B cell (primary cell): Measurements from ENCODE around the gene TWSG1. TPM values are rescaled to one million over a fixed set of nuclear protein-coding genes. Genes with fewer than 3 reads are reported as not detected.

ENCODE experiments used
- ATAC-seq: fragments of 200-7000 bp; cut with Tn5 transposase; one replicate; pipeline ENCODE4 v1.10.0; 2021; ENCODE audit warnings: low read depth, mild to moderate bottlenecking, moderate number of reproducible peaks, moderate library complexity
- CTCF ChIA-PET: fragments of 350-600 bp; sonication (Branson Sonifier 250); formaldehyde crosslinking; loops from one replicate; lab custom pipeline; 2021; ENCODE audit warnings: antibody characterized with exemption, inconsistent platforms; lab: Charles Lee
- POLR2A ChIA-PET: fragments of 350-600 bp; sonication (Branson Sonifier 250); formaldehyde crosslinking; loops from one replicate; lab custom pipeline; 2021; ENCODE audit warnings: antibody characterized with exemption; lab: Charles Lee
- DNase-seq: peaks from one replicate; pipeline ENCODE4 v3.0.0; 2013
- H2AFZ ChIP-seq: 2 replicates; pipeline ENCODE4 v1.6.1; 2012; ENCODE audit warnings: mild to moderate bottlenecking, low read depth, low read length; ENCODE audit not compliant: insufficient read depth, poor library complexity, severe bottlenecking
- H3K27ac ChIP-seq, 2 donors: 1 replicate in 1 of 2; 2 replicates in 1 of 2; pipeline ENCODE4 v1.5.1; 2012 to 2013; ENCODE audit warnings: low read length in 2 of 2, mild to moderate bottlenecking in 2 of 2, moderate library complexity in 1 of 2
- H3K27me3 ChIP-seq, 4 experiments: fragments of 200-600 bp in 1 of 4; sonication (generic) in 1 of 4; replicated peaks in 1 of 4; 1 replicate in 2 of 4; 2 replicates in 2 of 4; pipeline versions ENCODE4 v1.6.1 to v1.7.0; 2013 to 2016; ENCODE audit warnings: low read length in 3 of 4, mild to moderate bottlenecking in 2 of 4, mixed read lengths in 1 of 4, moderate library complexity in 1 of 4; ENCODE audit not compliant: insufficient read depth in 4 of 4, control insufficient read depth in 3 of 4; ENCODE audit errors: control extremely low read depth in 1 of 4
- H3K36me3 ChIP-seq, 2 experiments: replicated peaks in 1 of 2; 1 replicate in 1 of 2; 2 replicates in 1 of 2; pipeline versions ENCODE4 v1.6.1 to v1.7.1; 2013; ENCODE audit warnings: low read length in 1 of 2; ENCODE audit not compliant: insufficient read depth in 2 of 2, control insufficient read depth in 1 of 2; ENCODE audit errors: control extremely low read depth in 1 of 2, extremely low read depth in 1 of 2
- H3K4me1 ChIP-seq, 2 donors: fragments of 200-600 bp in 1 of 2; sonication (generic) in 1 of 2; 1 replicate in 1 of 2; 2 replicates in 1 of 2; pipeline versions ENCODE4 v1.5.1 to v1.6.1; 2013 to 2017; ENCODE audit warnings: low read length in 2 of 2; ENCODE audit not compliant: control insufficient read depth in 2 of 2, insufficient read depth in 2 of 2
- H3K4me2 ChIP-seq: replicated peaks from 2 replicates; pipeline ENCODE3; 2012; ENCODE audit warnings: mild to moderate bottlenecking, low read depth, low read length; ENCODE audit not compliant: poor library complexity, severe bottlenecking
- H3K4me3 ChIP-seq, 5 experiments: fragments of 200-600 bp in 1 of 5; sonication (generic) in 1 of 5; 1 replicate in 3 of 5; 2 replicates in 2 of 5; pipeline versions ENCODE4 v1.5.1 to v1.7.0; 2011 to 2016; ENCODE audit warnings: low read length in 4 of 5, mild to moderate bottlenecking in 4 of 5, low read depth in 2 of 5, control low read depth in 1 of 5, moderate library complexity in 1 of 5; ENCODE audit not compliant: insufficient read depth in 1 of 5; ENCODE audit errors: control extremely low read depth in 1 of 5, extremely low read depth in 1 of 5
- H3K79me2 ChIP-seq: fragments of 200-600 bp; sonication (generic); one replicate; pipeline ENCODE4 v1.6.0; 2016; ENCODE audit warnings: low read length; ENCODE audit not compliant: control insufficient read depth, insufficient read depth
- H3K9ac ChIP-seq: fragments of 200-600 bp; sonication (generic); 2 replicates; pipeline ENCODE4 v1.6.1; 2017; ENCODE audit warnings: mild to moderate bottlenecking, low read length, moderate library complexity
- H3K9me3 ChIP-seq, 3 donors: one replicate each; pipeline versions ENCODE4 v1.6.1 to v1.7.1; 2013; ENCODE audit warnings: low read length in 2 of 3; ENCODE audit not compliant: control insufficient read depth in 2 of 3, insufficient read depth in 1 of 3; ENCODE audit errors: control extremely low read depth in 1 of 3
- H4K20me1 ChIP-seq: 2 replicates; pipeline ENCODE4 v1.6.0; 2012; ENCODE audit warnings: mild to moderate bottlenecking, low read length; ENCODE audit not compliant: insufficient read depth, control insufficient read depth, poor library complexity, severe bottlenecking
- H3K27ac Mint-ChIP-seq: one replicate; pipeline ENCODE4 v1.8.0; 2021; ENCODE audit warnings: mixed read lengths
- H3K27me3 Mint-ChIP-seq: one replicate; pipeline ENCODE4 v1.8.0; 2021; ENCODE audit warnings: mixed read lengths
- H3K4me1 Mint-ChIP-seq: one replicate; pipeline ENCODE4 v1.8.0; 2021; ENCODE audit warnings: mixed read lengths
- H3K4me3 Mint-ChIP-seq: one replicate; pipeline ENCODE4 v1.8.0; 2021; ENCODE audit warnings: mixed read lengths
- H3K9me3 Mint-ChIP-seq: one replicate; pipeline ENCODE4 v1.8.0; 2022; ENCODE audit warnings: mixed read lengths; ENCODE audit not compliant: insufficient read depth
- CTCF ChIP-seq: fragments of 200-600 bp; IDR thresholded peaks from one replicate; pipeline ENCODE4 v1.8.0; 2022; ENCODE audit warnings: antibody characterized with exemption, mild to moderate bottlenecking
- EZH2 ChIP-seq: IDR thresholded peaks from 2 replicates; pipeline ENCODE4 v1.6.1; 2012; ENCODE audit warnings: borderline replicate concordance, low read depth, mild to moderate bottlenecking, moderate library complexity, low read length; ENCODE audit not compliant: insufficient read depth, poor library complexity, severe bottlenecking
- WGBS: methylation state at CpG from one replicate; pipeline ENCODE4 v1.1.5; 2013; ENCODE audit warnings: missing lambda C conversion rate; ENCODE audit not compliant: insufficient coverage; 5-methylcytosine and 5-hydroxymethylcytosine counted together
- intact Hi-C: fragments of 100-400 bp; cut with micrococcal nuclease; formaldehyde crosslinking; loops from one replicate; pipeline ENCODE4 v1.10.0; 2022
- polyA plus RNA-seq: library from polyadenylated mRNA; depleted of rRNA; stranded (reverse); fragments of >200 nt; gene quantifications from 2 replicates; pipeline ENCODE4 v1.2.3, GENCODE V29; 2012
- total RNA-seq, 2 donors: library from RNA; stranded (reverse); fragments of 120-200 nt in 1 of 2; gene quantifications; 1 replicate in 1 of 2; 2 replicates in 1 of 2; pipeline versions ENCODE4 v1.2.3 to v1.2.4, GENCODE V29; 2013 to 2022

TWSG1 gene
- total and polyA plus RNA-seq, 2 donors (not counting 1 experiment from before 2014, with no cell fraction given) = 1.1 to 6.3 TPM

GRCh38 chr18:9416563-9417072 lies 82.0 kb downstream of the TWSG1 start:
- Mint-ChIP-seq H3K27ac (no peak overlapping the region), H3K9me3 (no peaks in the 10 kb centered on the region), H3K4me3 (no peak overlapping the region), H3K27me3 (no peaks in the 10 kb centered on the region), H3K4me1 (peaks cover 4% of the 10 kb centered on the region)
- Histone ChIP-seq H3K36me3 (no peaks in the 10 kb centered on the region), H3K4me1 (no peaks in the 10 kb centered on the region), H4K20me1 (no peaks in the 10 kb centered on the region), H3K9me3 (no peaks in the 10 kb centered on the region), H3K27me3 (no peaks in the 10 kb centered on the region), H3K27ac (no peak overlapping the region), H3K9ac (no peak overlapping the region), H2AFZ (no peak overlapping the region), H3K4me3 (no peak overlapping the region), H3K4me2 (no peak overlapping the region), H3K79me2 (no peaks in the 10 kb centered on the region)
- intact Hi-C loops = no loop called here
- no peak for TF ChIP-seq EZH2
- TF ChIP-seq CTCF = no peak
- ATAC-seq (no peak), DNase-seq (no peak)
- ChIA-PET CTCF (no interaction called here), POLR2A (no interaction called here)
- no CpG with 5 or more reads among the region's 6 CpGs for WGBS

GRCh38 chr18:9417073-9417851 lies 82.7 kb downstream of the TWSG1 start:
- Histone ChIP-seq H2AFZ (no peak overlapping the region), H3K79me2 (no peaks in the 10 kb centered on the region), H3K4me3 (no peak overlapping the region), H3K9me3 (no peaks in the 10 kb centered on the region), H3K36me3 (no peaks in the 10 kb centered on the region), H3K9ac (no peak overlapping the region), H4K20me1 (no peaks in the 10 kb centered on the region), H3K4me2 (no peak overlapping the region), H3K27ac (no peak overlapping the region), H3K27me3 (no peaks in the 10 kb centered on the region), H3K4me1 (no peaks in the 10 kb centered on the region)
- H3K27ac Mint-ChIP-seq = no peak overlapping the region
- peaks cover 4% of the 10 kb centered on the region for H3K4me1 Mint-ChIP-seq
- 90% methylated on average over 9 of the region's 18 CpGs for WGBS
- no peaks in the 10 kb centered on the region for H3K27me3 Mint-ChIP-seq
- no peak for ATAC-seq
- intact Hi-C loops = no loop called here
- POLR2A ChIA-PET = no interaction called here
- TF ChIP-seq EZH2 (no peak), CTCF (no peak)
- no peak for DNase-seq
- no peak overlapping the region for H3K4me3 Mint-ChIP-seq
- CTCF ChIA-PET = no interaction called here
- no peaks in the 10 kb centered on the region for H3K9me3 Mint-ChIP-seq
